ENCODE results near the gene DOK4. TPM values are rescaled to one million over a fixed set of nuclear protein-coding genes. Genes with fewer than 3 reads are reported as not detected.

The DOK4 gene
- total RNA-seq, 3 donors from 2014 or later: 1.1 to 2.6 (median 1.6) TPM

- Mint-ChIP-seq H3K36me3 (ENCODE audit: insufficient read depth) (peaks cover 7% of the 10 kb centered on the region), H3K4me3 (no peak overlapping the region), H3K27me3 (ENCODE audit: low read depth) (no peaks in the 10 kb centered on the region), H3K9me3 (no peaks in the 10 kb centered on the region), H3K4me1 (ENCODE audit: low read depth) (no peaks in the 10 kb centered on the region)
- DNase-seq (no peak), ATAC-seq (no peak)
Observed at GRCh38 chr16:57514371-57514770, 28.1 kb upstream of the DOK4 start.

GRCh38 chr16:57513371-57514102, 27.2 kb upstream of the DOK4 start:
- Mint-ChIP-seq H3K9me3 (no peaks in the 10 kb centered on the region), H3K4me1 (ENCODE audit: low read depth) (no peaks in the 10 kb centered on the region), H3K4me3 (no peak overlapping the region), H3K36me3 (ENCODE audit: insufficient read depth) (peaks cover 4% of the 10 kb centered on the region), H3K27me3 (ENCODE audit: low read depth) (no peaks in the 10 kb centered on the region)
- DNase-seq: no peak
- ATAC-seq: no peak

DNA sequence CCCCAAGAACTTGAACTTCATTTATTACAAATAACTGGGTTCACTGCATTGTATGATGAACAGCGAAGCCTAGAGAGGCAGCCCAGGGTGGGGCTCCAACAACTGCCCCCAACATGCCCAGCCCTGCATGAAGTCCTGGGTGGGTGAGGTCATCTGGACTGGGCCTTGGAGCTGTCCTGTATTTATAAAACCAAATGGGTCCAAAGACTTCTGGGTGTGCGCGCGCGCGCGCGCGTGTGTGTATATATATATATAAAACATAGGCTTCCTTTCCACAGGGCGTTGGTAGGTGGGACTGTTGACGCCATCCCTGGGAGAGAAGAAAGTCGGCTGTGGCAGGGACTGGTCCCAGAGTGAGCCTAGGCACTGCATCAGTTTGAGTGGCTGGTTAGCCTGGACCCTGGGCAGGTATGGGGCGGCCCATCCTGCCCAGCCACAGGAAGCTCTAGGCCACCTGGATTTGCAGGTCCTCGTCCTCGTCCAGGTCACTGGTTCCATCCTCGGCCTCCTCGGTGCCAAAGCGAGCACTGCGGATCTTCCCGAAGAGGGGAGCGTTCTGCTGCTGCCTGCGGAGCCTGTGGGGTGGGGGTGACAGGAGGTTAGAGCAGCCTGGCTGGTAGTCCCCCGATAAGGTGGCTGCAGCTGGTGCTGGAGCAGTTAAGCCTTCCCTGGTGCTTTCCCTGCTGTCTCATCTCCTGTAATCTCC, 26.2 kb upstream of the DOK4 start:
- no peak for ATAC-seq
- Mint-ChIP-seq H3K36me3 (ENCODE audit: insufficient read depth) (peaks cover 4% of the 10 kb centered on the region), H3K4me1 (ENCODE audit: low read depth) (no peaks in the 10 kb centered on the region), H3K27me3 (ENCODE audit: low read depth) (no peaks in the 10 kb centered on the region), H3K4me3 (no peak overlapping the region), H3K9me3 (no peaks in the 10 kb centered on the region)
- no peak for DNase-seq

GRCh38 chr16:57510016-57510871, 24.0 kb upstream of the DOK4 start:
- Mint-ChIP-seq H3K27me3 (ENCODE audit: low read depth) (no peaks in the 10 kb centered on the region), H3K36me3 (ENCODE audit: insufficient read depth) (peaks cover 3% of the 10 kb centered on the region), H3K4me1 (ENCODE audit: low read depth) (no peaks in the 10 kb centered on the region)

DNA sequence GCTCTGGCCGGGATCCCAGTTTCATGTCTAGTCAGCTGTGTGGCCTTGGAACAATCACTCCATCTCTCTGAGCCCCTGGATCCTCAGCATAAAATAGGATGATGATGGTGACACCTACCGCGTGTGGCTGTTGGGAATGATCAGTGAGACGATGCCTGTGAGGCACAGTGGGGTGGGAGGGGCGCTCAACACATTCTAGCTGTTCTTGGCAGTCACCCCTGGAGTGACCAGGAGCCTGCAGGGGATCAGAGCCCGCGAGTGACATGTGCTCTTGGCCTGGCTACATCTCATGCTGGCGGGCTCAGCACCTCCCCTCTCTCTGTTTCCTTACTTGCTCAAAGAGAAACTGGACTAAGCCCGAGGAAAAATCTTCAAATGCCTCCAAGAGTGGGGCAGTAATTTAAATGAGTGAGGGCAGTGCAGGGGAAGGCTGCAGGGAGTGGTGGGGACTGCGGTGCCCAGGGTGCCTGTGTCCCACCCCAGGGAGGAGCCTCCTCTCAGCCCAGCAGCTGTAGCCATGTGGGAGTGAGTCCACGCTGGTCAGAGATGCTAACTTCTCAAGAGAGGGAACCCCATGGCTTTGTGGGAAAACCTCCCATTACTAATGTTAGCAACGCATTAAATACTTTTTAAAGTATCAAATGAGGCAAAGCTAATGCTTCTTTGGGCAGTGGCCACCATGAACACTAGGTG, 23.1 kb upstream of the DOK4 start:
- H3K4me1 Mint-ChIP-seq (ENCODE audit: low read depth): no peaks in the 10 kb centered on the region
- no peaks in the 10 kb centered on the region for H3K9me3 Mint-ChIP-seq
- no peak for DNase-seq
- no peak for ATAC-seq
- H3K36me3 Mint-ChIP-seq (ENCODE audit: insufficient read depth): no peaks in the 10 kb centered on the region
- no peak overlapping the region for H3K4me3 Mint-ChIP-seq
- no peaks in the 10 kb centered on the region for H3K27me3 Mint-ChIP-seq (ENCODE audit: low read depth)

More at GRCh38 chr16:57510016-57510871, 24.0 kb upstream of the DOK4 start:
- ATAC-seq (no peak), DNase-seq (no peak)
- Mint-ChIP-seq H3K4me3 (no peak overlapping the region), H3K9me3 (no peaks in the 10 kb centered on the region)

- ATAC-seq (no peak), DNase-seq (no peak)
- H3K9me3 Mint-ChIP-seq: no peaks in the 10 kb centered on the region
- no peaks in the 10 kb centered on the region for H3K4me1 Mint-ChIP-seq (ENCODE audit: low read depth)
- no peak overlapping the region for H3K4me3 Mint-ChIP-seq
- no peaks in the 10 kb centered on the region for H3K27me3 Mint-ChIP-seq (ENCODE audit: low read depth)
- H3K36me3 Mint-ChIP-seq (ENCODE audit: insufficient read depth): no peaks in the 10 kb centered on the region
Observed at GRCh38 chr16:57508035-57508425, 21.7 kb upstream of the DOK4 start.

- H3K36me3 Mint-ChIP-seq (ENCODE audit: insufficient read depth): no peaks in the 10 kb centered on the region
- no peaks in the 10 kb centered on the region for H3K9me3 Mint-ChIP-seq
- H3K4me1 Mint-ChIP-seq (ENCODE audit: low read depth): no peaks in the 10 kb centered on the region
- ATAC-seq: no peak
- DNase-seq: no peak
- no peaks in the 10 kb centered on the region for H3K27me3 Mint-ChIP-seq (ENCODE audit: low read depth)
- no peak overlapping the region for H3K4me3 Mint-ChIP-seq
Observed at GRCh38 chr16:57507136-57508034, 21.1 kb upstream of the DOK4 start.

GRCh38 chr16:57505169-57505568, 18.9 kb upstream of the DOK4 start:
- ATAC-seq (no peak), DNase-seq (no peak)
- Mint-ChIP-seq H3K4me3 (no peak overlapping the region), H3K36me3 (ENCODE audit: insufficient read depth) (no peaks in the 10 kb centered on the region), H3K9me3 (no peaks in the 10 kb centered on the region), H3K27me3 (ENCODE audit: low read depth) (no peaks in the 10 kb centered on the region), H3K4me1 (ENCODE audit: low read depth) (peaks cover 5% of the 10 kb centered on the region)

GRCh38 chr16:57504491-57504890, 18.2 kb upstream of the DOK4 start:
- Mint-ChIP-seq H3K4me1 (ENCODE audit: low read depth) (peaks cover 5% of the 10 kb centered on the region), H3K9me3 (no peaks in the 10 kb centered on the region), H3K27me3 (ENCODE audit: low read depth) (no peaks in the 10 kb centered on the region), H3K4me3 (no peak overlapping the region), H3K36me3 (ENCODE audit: insufficient read depth) (no peaks in the 10 kb centered on the region)
- ATAC-seq: no peak
- DNase-seq: no peak

DNA sequence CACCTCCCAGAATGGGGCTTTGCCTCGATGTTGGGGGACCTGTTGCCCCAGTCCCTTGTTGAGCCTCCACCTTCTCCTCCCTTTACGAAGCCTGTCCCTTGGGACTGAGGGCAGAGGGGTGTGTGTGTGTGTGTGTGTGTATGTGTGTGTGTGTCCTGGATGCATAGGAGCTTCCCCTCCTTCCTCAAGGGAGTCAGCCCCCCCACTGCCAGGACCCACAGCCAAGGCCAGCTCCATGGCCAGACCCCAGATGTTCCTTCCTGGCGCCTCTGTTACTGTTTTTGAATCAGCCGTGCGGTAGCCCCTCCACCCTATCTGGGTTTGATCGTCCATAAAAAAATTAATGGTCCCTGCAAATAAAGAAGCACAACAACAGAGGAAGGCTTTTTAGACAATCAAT, 17.7 kb upstream of the DOK4 start:
- Mint-ChIP-seq H3K27me3 (ENCODE audit: low read depth) (no peaks in the 10 kb centered on the region), H3K9me3 (no peaks in the 10 kb centered on the region), H3K36me3 (ENCODE audit: insufficient read depth) (no peaks in the 10 kb centered on the region), H3K4me3 (no peak overlapping the region), H3K4me1 (ENCODE audit: low read depth) (peaks cover 5% of the 10 kb centered on the region)
- ATAC-seq (no peak), DNase-seq (no peak)

GRCh38 chr16:57503366-57503765, 17.1 kb upstream of the DOK4 start:
- no peak for ATAC-seq
- H3K9me3 Mint-ChIP-seq: no peaks in the 10 kb centered on the region
- DNase-seq: no peak
- no peaks in the 10 kb centered on the region for H3K27me3 Mint-ChIP-seq (ENCODE audit: low read depth)
- no peak overlapping the region for H3K4me3 Mint-ChIP-seq
- H3K4me1 Mint-ChIP-seq (ENCODE audit: low read depth): peaks cover 5% of the 10 kb centered on the region
- no peaks in the 10 kb centered on the region for H3K36me3 Mint-ChIP-seq (ENCODE audit: insufficient read depth)

DNA sequence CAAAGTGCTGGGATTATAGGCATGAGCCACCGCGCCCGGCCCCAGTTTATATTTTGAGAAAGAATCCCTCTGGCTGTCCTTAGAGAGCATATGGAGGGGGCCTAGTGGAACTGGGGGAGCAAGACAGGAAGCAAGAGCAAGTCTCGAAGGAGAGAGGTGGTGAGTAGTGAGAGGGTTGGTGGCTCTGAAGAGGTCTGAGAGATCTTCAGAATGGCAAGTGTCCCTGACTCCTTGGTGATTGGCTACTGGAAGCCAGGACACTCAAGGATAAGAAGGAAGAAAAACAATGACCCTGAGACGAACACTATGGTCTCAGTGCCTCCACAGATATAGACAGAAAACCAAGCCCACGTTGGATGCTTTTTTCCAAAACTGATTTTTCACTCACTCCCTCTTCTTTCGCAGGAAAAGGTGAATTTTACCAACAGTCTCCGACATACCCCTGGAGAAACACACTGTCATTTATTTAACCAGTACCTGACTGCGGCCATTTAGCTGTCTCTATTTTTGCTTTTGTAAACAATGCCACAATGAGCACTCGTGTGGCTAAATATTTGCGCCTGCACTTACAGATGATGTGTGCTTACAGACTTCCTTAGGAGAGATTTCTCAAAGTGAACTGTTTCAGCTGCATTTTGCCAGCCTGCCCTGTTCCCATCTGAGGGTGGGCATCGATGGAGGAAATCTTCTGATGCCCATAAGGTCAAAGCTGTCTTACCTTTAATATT, 15.9 kb upstream of the DOK4 start:
- Mint-ChIP-seq H3K4me3 (no peak overlapping the region), H3K36me3 (ENCODE audit: insufficient read depth) (no peaks in the 10 kb centered on the region), H3K9me3 (no peaks in the 10 kb centered on the region), H3K4me1 (ENCODE audit: low read depth) (peaks cover 5% of the 10 kb centered on the region), H3K27me3 (ENCODE audit: low read depth) (no peaks in the 10 kb centered on the region)
- ATAC-seq (no peak), DNase-seq (no peak)

- H3K9me3 Mint-ChIP-seq: no peaks in the 10 kb centered on the region
- H3K4me3 Mint-ChIP-seq: no peak overlapping the region
- no peaks in the 10 kb centered on the region for H3K36me3 Mint-ChIP-seq (ENCODE audit: insufficient read depth)
- ATAC-seq (no peak), DNase-seq (no peak)
- peaks cover 5% of the 10 kb centered on the region for H3K4me1 Mint-ChIP-seq (ENCODE audit: low read depth)
- H3K27me3 Mint-ChIP-seq (ENCODE audit: low read depth): no peaks in the 10 kb centered on the region
Observed at GRCh38 chr16:57501492-57501891, 15.2 kb upstream of the DOK4 start.
